Stimulated activated CD4-positive, alpha-beta T cell treated with anti-CD3 and anti-CD28 coated beads, Interleukin-2, amount 100 ng/mL, for 48 hours (primary cell): ENCODE results near the gene SPDEF.

ENCODE experiments used
- DNase-seq, 2 donors: peaks; one replicate each; pipeline ENCODE4 v3.0.0-alpha.2; 2020

The SPDEF gene

DNA sequence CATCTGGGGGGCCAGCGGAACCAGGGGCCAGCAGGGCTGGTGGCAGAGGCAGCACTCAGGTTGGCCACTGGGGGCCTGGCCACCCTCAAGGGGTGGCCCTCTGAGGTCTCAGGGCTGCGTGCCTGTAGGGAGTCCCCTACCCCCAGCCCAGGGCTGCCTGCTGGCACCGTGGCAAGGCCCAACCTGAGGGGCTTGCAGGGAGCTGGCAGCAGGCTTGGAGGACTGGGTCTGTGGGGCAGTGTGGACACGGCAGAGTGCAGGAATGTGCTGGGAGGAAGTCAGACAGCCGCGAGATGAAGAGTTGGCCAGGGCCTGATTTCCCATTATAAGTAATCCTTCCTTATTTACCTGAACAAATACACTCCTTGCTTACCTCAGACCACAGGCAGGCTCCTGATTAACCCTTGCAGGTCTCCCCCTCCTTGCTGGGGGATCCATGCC, at the start of gene SPDEF:
SPDEF (minus strand) TSS at position 299 of the 441 bp plus-strand sequence. CDS start 11,874 bp downstream, outside the sequence.
- no peak for DNase-seq

DNA sequence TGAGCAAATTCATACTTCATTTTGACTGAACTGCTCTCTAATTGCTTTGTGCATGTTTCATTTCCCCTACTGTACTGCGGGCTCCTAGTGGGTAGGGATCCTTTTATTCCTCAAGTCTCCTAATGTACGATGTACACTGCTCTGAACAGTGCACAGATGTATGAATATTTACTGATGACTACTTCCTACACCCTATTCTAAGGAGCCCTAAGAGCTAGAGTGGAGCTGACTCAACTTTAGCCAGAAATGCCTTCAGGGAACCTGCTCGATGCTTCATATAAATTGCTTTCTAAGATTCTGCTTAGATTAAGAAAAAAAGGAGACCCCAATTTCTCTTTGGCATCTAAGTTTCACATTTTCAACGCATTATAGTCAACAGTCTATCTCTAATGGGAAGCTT, 47.6 kb upstream of the SPDEF start:
- DNase-seq = no peak

DNA sequence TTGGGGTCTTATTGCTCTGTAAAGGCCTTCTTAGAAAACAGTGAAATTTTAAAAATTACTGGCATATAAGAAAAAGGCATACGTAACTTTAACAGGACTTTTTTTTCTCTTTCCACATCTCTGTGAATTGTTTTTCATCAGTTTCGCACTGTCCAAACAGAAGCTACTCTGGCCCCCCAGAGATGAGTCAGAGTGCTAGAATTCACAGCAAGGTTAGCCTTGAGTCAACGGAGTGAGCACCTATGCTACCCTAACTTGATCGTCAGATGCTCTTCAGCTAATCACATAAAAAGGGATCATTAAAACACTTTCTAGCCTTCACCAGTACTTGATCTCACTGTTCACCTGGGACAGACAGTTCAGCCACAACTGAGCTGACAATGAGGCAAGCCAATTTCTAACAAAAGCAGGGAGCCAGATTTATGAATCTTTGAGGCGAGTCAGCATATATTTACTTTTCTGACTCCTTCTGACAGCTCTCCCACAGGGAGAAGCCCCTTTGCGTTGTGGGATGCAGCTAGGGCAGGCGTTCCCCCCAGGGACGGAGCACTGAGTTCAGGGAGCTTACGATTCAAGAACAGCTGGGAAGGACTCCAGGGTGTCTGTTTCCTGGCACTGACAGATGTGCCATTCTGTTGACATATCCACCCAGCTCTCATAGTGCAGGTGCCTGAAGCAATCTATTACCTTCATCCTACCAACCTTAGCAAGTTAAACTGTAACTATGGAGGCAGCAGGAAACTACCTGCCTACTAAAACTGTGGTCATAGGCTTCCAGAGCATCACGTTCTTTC, 46.4 kb upstream of the SPDEF start:
- no peak for DNase-seq

DNA sequence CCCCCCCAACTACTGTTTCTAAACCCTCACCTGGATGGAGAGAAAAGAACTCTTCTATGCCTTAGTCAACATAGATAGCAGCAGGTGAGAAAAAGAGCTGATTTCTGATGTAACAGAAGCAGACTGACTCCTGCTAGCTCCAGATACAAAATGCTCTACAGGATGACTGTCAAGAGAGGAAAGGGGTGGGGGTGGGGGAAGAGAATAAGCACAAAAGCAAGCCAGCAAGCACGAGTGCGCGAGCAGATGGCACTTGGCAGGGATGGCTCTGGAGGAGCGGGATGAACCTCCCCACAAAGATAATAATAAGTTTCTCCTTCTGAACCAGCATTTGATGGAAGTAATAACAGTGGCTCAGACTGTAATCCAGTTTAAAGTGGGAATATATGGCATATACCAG, 45.6 kb upstream of the SPDEF start:
- DNase-seq = no peak

DNA sequence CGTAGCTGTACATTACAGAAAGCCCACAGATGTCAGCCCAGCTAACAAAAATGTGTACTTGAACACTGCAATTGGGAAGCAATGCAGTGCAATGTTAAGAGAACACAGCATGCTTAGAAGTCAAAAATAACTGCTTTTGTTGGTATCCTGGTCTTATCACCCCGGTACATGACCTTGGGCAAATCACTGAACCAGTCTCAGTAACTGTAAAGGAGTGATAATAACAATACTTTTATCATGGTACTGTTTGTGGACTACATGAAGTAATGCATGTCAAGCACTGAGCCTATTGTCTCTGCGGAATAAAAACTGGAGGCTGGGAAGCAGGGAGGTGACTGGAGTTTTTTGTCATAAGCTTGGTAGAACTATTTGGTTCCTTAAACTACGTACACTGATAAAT, 44.7 kb upstream of the SPDEF start:
- DNase-seq = no peak

DNA sequence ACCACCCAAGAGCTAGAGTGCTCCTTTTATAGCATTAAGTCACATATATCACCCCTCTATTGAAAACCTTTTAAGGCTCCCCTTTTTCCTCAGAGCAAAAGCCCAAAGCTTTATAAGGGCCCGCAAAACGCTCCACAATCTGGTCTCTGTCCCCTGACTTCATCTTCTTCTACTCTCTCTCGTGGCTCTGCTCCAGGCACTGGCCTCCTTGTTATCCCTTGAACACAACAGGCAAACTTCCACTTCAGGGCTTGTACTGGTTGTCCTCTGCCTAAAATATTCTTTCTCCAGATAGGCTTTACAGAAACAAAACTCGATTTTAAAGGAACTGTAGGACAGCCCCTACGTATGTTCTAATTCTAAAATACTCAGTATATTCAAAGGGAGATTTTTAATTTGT, 44.0 kb upstream of the SPDEF start:
- no peak for DNase-seq

DNA sequence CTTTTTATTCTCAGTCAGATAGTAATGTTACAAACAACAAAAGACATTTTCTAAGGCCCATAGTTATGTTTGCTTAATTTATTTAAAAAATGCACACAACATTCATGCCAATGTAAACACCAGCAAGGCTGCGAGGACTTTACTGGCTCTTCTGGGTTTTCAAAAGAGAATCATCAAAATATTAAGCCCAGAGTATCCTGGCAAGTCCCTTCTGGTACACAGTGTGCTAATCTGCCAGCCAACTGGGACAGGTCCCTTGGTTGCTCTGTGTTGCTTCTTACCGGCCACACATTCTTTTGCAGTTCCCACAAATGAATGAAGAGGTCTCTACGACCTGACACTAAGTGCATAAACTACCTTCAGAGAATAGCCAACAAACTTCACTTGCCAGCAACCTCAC, 42.6 kb upstream of the SPDEF start:
- DNase-seq = no peak

DNA sequence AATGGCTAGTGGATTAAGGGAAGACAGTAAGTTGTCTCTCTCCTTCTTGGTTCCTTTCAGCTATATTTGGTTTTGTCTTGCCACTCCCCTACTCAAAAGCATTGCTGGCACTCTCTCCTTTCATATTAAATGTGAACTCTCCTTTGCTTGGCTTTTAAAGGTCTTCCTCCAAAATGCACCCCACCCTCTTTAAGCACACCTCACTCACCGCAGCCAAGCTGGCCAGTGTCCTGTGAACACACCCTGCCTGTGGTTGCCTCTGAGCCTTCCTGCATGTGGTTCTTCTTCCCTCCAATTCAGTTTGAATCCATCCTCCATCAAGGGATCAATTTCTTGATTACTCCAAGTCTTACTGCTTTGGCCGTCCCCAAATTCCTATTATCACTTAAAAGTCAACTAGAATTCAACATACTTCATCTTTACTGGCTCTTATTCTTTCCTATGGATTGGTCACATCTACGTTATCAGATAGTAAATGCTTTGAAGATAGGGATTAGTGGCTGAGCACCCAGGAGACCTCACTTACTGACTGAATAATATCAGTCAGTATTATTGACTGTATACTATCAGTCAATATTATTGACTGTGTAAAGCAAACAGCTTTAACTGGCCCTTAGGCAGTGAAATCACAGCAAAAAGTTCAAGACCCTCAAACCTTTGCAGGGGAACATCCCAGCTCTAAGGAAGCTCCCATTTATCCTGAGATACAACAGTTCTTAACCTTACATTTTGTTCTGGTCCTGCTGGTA, 41.6 kb upstream of the SPDEF start:
- no peak for DNase-seq

DNA sequence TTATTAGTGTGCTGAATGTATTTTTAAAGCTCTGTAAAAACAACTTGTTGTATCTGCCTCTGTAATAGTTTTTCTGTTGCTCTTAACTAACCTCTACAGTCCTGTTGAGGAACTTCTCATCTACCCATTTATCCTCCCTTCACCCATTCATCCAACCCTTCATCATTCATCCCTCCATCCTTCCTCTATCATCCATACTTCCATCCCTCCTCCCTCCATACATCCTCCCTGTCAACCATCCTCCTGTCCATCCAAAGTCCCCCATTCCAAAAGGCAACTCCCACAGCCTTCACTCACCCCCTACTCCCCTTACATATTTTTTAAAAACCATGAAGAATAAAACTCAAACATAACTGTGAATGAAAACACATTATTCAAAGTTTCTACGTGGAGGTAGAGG, 40.7 kb upstream of the SPDEF start:
- DNase-seq = no peak

DNA sequence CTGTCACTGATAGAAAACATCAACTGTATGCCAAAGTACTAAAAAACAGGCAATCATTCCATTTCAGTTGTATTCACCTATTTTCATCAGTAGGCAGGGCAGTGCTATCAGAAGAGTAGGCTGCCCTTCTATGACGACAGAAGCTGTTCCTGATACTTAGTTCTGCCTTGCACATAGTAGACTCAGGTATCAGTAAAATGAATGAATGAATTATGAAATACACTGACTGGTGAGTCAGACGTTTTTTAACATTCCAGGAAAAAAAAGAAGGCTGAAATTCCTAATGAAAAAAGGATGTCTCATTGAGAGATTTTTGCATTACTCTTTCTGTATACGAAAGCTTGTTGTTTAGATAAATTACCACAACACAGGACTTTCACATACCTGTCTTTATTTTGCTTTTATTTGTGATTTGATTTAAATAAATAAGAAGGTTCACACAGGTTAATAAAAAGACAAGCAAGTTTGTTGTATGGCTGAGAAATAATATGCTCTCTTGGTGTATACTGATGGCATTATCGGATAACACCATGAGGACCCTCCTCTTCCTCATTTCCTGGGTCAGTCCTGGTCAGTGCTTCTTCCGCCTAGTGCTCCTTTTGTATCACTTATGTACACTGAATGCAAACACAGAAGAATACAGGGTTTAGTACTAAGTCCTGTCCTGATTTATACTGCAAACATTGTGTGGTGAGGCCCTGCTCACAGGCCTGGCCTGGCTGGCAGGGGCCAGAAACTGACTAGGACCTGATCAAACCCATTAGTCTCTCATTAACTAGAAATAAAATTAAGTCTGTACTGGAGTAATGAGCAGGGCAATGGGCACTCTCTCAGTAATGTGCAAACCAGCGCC, 39.4 kb upstream of the SPDEF start:
- no peak for DNase-seq

DNA sequence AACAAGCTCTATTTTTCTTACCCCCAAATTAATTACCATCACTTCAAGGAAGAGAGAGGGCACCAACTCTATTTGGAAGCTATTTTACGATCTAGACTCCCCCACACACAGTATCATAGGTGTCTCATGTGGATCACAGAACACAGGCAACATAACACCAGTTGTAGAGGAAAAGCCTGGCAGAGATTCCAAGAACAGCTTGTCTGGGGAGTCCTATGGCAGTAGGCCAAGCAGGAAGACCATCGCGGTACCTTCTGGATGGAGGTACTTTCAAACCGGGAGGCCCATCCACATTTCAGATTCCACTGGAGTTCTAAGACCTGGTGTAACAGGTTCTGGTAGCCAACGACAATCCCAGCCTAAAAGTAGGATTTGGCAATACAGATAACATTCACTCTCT, 37.6 kb upstream of the SPDEF start:
- no peak for DNase-seq

DNA sequence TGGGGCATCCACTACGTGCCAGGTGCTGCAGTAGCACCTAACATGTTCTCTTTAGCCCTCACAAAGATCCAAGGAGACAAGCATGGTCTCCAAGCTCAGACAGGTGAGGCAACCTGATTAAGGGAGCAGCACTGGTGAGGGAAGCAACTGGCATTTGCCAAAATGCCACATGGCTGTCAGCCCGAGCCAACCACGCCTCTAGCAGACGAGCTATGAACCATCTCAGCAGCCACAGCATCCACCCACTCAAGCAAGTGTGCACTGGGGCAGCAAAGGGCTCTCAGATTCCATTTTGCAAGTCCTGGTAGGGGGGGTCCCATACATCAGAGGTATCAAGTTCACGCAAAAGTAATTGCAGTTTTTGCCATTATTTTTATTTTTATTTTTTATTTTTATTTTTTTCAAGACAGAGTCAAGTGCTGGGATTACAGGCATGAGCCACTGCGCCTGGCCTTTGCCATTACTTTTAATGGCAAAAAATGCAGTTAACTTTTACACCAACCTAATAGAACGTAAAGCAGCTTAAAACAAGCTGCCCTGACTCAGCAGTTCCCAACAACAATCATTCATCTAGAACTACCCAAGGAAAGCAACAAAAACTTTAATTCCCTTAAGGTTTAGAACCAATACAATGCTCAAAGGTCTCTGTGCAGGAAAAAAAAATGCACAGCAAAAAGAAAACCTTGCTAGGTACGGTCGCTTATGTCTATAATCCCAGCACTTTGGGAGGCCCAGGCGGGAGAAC, 36.3 kb upstream of the SPDEF start:
- no peak for DNase-seq

DNA sequence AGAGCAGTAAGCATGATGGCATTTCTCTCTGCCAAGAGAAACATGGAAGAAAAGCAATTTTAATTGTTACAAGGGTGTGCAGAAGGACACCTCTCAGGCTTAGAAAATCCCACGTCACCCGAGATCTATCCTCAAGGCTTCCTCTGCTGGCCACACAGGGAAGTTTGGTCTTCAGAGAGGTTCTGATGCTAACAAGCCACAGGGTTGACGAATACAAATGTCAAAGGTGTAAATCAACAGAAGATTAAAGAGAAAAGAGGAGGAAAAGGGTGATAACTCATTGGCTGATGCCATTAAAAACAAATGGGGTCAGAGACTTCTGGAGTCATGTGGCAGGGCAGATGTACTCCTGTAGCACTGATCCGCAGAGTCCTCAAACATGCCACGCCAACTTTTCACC, 33.6 kb upstream of the SPDEF start:
- no peak for DNase-seq

DNA sequence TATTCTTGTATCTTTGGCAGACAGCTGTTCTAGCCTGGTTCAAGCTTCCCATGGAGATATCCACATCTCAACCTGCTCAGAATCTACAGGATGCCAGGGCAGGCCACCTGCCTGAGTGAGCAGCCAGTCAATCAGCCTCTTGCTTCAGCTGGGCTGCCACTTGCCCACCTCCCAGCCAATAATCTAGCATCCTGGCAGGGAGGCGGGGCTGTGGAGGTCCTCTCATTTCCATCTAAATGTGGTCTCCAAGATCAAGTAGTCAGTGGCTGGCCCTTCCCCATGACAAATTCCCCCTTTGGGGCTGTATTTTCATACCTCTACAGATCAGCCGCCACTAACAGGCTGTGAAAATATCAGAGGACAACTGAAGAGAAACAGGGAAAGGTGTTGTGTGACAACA, 33.0 kb upstream of the SPDEF start:
- no peak for DNase-seq

DNA sequence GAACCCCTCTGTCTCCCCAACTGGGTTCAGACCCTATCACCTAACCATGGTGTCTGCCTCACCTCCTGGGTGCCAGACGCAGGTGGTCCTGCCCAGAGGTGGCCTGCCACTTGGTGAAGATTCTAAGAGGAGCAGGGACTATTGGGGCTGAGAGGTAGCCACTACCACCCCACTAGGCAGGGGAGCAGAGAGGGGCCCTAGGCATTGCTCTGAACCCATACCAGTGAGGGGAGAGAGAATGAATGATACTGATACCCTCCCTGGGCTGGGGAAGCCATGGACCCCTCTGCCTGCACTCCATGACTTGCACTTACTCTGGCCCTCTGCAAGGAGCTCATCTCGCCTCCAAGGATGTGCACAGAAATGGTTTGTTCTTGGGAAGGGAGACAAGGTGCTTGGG, 31.7 kb upstream of the SPDEF start:
- no peak for DNase-seq

DNA sequence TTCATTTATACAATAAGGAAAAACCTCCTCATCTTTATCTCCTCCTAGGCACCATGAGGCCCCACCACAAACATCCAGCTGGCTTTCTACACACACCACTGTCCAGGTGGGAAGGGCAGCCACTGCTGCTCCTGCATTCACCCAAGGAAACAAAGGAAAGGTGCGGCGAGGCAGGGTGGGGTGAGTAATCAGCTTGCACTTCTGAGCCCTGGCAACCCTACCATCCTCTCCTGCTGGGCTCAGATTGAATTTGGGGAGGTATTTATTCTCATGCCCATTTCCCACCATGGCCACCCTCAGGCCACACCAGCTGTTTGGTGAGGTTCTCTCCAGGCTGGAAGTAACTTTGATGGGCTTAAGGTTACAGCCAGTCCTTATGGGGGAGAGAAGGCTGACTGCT, 31.2 kb upstream of the SPDEF start:
- DNase-seq = no peak

DNA sequence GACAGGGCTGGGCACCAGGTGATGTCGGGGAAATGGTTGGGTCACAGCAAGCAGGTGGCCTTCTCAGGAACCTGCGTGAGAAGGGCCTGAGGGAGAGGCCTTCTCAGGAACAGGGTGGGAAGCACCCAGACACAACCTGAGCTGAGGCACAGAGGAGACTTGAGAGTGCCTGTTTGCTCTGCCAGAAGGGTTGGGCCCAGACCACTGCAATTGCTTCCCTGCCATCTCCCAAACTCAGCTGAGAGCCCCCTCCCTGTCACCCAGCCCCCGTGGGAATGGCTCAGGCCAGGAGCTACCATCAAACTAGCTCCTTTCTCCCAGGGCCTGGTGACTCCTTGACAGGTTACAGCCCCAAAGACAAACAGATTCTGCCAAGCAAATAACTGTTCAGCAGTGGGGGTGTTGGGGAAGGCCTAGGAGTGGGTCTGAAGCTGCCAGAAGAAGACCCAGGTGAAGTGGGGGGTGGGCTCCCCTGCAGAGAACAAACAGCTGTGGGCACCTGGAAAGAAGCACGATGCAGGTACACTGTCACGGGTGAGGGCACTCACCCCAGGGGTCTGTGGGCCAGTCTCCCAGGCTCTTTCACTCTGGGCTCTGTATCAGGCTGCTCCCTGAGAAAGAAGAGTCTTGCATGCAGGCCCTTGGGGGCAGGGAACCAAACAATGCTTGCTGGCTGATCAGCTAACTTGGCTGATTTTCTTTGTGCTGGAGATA, 30.4 kb upstream of the SPDEF start:
- DNase-seq = no peak

DNA sequence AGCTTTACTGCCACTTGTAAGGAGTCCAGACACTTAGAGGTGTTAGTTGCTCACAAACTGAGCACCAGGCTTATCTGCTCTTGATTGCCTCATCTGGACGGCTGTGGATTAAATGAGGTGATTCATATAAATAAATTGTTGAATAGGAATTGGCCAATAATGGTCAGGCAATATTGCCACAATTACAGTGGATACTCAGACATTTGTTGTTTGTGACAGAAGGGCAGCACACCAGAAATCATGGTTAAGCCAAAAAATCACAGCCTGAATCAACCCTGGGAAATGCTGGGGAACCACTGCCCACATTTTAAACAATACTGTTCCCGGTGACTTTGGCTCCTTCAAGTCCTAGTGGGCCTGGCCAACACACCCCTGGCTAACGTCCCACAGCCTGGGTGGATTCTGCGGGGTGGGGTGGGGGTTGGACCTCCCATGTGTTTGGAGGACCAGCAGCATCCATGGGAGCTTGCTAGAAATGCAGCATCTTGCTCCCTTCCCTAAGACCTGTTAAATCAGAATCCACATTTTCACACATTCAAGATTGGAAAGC, 29.5 kb upstream of the SPDEF start:
- no peak for DNase-seq

DNA sequence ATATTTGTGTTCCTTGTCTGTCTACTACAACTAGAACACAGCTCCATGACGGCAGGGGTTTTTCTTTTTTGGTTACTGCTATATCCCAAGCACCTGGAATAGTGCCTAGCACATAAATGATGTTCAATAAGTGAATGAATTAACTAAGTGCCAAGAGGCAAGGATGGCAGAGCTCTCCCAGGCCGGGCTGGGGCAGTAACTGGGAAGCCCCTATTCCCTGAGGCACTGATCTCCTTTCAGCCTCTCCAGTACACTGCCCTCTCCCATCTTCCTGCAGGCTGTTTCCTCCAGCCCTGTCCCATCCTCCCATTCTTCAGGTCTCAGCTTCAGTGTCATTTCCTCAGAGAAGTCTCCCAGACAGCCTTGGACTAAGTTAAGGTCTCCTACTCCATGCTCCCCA, 29.0 kb upstream of the SPDEF start:
- DNase-seq = no peak

DNA sequence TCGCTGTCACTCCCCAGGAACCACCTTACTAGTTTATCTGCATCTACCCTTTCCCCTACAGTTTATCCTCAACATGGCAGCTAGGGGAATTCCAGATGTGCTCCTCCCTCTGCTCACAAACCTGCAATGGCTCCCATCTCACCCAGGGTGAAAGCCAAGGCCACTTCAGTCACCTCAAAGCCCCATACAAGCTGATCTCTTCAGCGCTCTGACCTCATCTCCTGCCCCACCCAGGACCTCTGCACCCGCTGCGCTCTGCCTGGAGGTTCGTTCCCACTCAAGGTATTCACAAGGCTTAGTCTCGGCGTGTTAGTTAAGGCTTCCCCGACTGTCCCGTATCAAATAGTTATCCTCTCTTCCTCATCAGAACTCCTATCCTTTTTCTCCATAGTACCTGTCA, 28.6 kb upstream of the SPDEF start:
- no peak for DNase-seq

DNA sequence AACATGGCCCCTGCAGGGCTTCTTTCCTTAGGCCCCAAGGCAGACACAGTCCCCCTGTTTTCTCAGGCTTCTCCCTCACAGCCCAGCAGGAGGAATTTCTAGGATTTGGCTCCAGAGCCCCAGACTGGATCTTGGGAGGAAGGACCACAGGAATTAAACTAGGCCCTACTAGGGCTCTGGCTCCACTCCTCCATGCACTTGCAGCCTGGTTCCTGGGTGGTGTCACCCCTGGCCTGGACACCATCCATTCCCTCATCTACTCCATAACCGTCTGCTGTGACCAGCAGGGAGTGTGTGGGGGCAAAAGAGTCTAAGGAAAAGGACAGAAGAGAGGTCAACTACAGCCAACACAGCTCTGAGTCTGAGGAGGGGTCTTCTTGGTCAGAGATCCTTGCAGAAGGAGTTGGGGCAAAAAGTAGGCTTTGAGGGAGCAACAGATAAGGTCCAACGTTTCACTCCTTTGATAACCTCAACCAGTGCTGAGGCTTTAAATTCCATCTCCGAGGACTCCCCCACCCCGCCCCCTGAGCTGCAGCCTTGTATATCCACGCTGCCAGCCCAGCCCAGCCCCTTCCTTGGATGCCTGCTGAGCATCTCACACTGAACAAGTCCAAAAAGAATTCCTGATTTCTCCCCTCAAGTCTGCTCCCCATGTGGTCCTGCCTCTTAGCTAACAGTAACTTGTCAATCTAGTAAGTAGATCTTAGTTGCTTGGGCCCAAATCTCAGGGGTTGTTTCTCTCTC, 27.9 kb upstream of the SPDEF start:
- no peak for DNase-seq
